Measurements from ENCODE around the gene CCR4. TPM values are rescaled to one million over a fixed set of nuclear protein-coding genes. Genes with fewer than 3 reads are reported as not detected.

The CCR4 gene
- total and polyA plus RNA-seq, 9 of the 15 experiments (the other 6 are each of a cell fraction or from before 2014, with no cell fraction given), result 0.04 to 0.47 (median 0.25) TPM; not detected in 1

GRCh38 chr3:32989171-32989570 is 37.7 kb downstream of the CCR4 start:
- H3K9me3 ChIP-seq (replicated peaks; ENCODE audit: control insufficient read depth, insufficient read depth, low read depth, low read length), result no peaks in the 10 kb centered on the region
- no peak overlapping the region for H3K4me3 ChIP-seq
- no peak overlapping the region for H3K9ac ChIP-seq (ENCODE audit: insufficient read depth in 1 of 2, low read depth in 2 of 2, low read length in 2 of 2)
- no peaks in the 10 kb centered on the region for H4K20me1 ChIP-seq (replicated peaks; ENCODE audit: control insufficient read depth, insufficient read depth, low read length)
- H3K4me2 ChIP-seq (ENCODE audit: insufficient read depth, low read length), result no peak overlapping the region
- no peaks in the 10 kb centered on the region for H3K79me2 ChIP-seq (ENCODE audit: control insufficient read depth, insufficient read depth, low read length)
- POLR2A ChIA-PET, result interaction anchor here (0.6 kb wide), 1 partner anchor 10 kb away, joined by 3 read pairs; no protein-coding TSS in a partner anchor
- no peaks in the 10 kb centered on the region for H3K36me3 ChIP-seq (ENCODE audit: control insufficient read depth, insufficient read depth, low read length)
- no peak; the same call in 2 of the 3 replicates for ATAC-seq
- no peaks in the 10 kb centered on the region for H3K4me1 ChIP-seq (replicated peaks in 1 of 2; ENCODE audit: control insufficient read depth in 2 of 2, insufficient read depth in 2 of 2, low read length in 2 of 2)
- intact Hi-C loops (cut with micrococcal nuclease), result no loop called here
- TF ChIP-seq C11orf30 (IDR thresholded peaks at IDR 0.05; ENCODE audit: low read depth), result peak; percentile 16; the same call in 1 of the 2 replicates
- peak; percentile 23; the same call in 1 of the 2 replicates for TF ChIP-seq ZNF316 (IDR thresholded peaks at IDR 0.05)
- no peak for TF ChIP-seq NKRF (IDR thresholded peaks at IDR 0.05; ENCODE audit: borderline replicate concordance)
- H3K27ac ChIP-seq (ENCODE audit: extremely low read depth, low read depth, low read length), result no peak overlapping the region
- no peak for FAIRE-seq
- DNase-seq (ENCODE audit: extremely low read depth in 1 of 4, low spot score in 3 of 4), result no peak
- H2AFZ ChIP-seq (ENCODE audit: low read depth, low read length), result peak overlapping the region; percentile 5; the same call in 1 of the 2 replicates
- CTCF ChIA-PET (ENCODE audit: low intra/inter-chr PET ratio), result no interaction called here
- in situ Hi-C loops (cut with MboI), result no loop called here
- no TSS peak for BruUV-seq (replicated peaks)
- WGBS (ENCODE audit: insufficient coverage, low coverage, missing lambda C conversion rate), result 21% methylated on average over 6 of the region's 6 CpGs
- H3K9me1 ChIP-seq (ENCODE audit: control insufficient read depth, insufficient read depth, low read length), result no peaks in the 10 kb centered on the region
- no peaks in the 10 kb centered on the region for H3K27me3 ChIP-seq (ENCODE audit: control insufficient read depth in 2 of 2, insufficient read depth in 2 of 2, low read length in 2 of 2)

GRCh38 chr3:32990116-32990515 is 38.7 kb downstream of the CCR4 start:
- no peaks in the 10 kb centered on the region for H3K9me3 ChIP-seq (replicated peaks; ENCODE audit: control insufficient read depth, insufficient read depth, low read depth, low read length)
- no peak for FAIRE-seq
- no peak for ATAC-seq
- no peak overlapping the region for H3K27ac ChIP-seq (ENCODE audit: extremely low read depth, low read depth, low read length)
- in situ Hi-C loops (cut with MboI) (no loop called here), intact Hi-C loops (cut with micrococcal nuclease) (no loop called here)
- no peak overlapping the region for H3K4me2 ChIP-seq (ENCODE audit: insufficient read depth, low read length)
- H3K4me3 ChIP-seq, result no peak overlapping the region
- H3K27me3 ChIP-seq (ENCODE audit: control insufficient read depth in 2 of 2, insufficient read depth in 2 of 2, low read length in 2 of 2), result no peaks in the 10 kb centered on the region
- CTCF ChIA-PET (ENCODE audit: low intra/inter-chr PET ratio), result no interaction called here
- TF ChIP-seq ZNF431 (CRISPR knock-in tag; IDR thresholded peaks at IDR 0.05) (no peak), NFIC (IDR thresholded peaks at IDR 0.05) (0 out of 2 replicates have a peak, but pooled peaks have one; percentile 8), MCM3 (IDR thresholded peaks at IDR 0.05) (no peak), ZNF274 (IDR thresholded peaks at IDR 0.05; ENCODE audit: borderline replicate concordance, low read depth, low read length) (no peak), FOS (IDR thresholded peaks at IDR 0.05; ENCODE audit: extremely low read depth, insufficient read length) (no peak)
- POLR2A ChIA-PET, result no interaction called here
- no peaks in the 10 kb centered on the region for H3K4me1 ChIP-seq (replicated peaks in 1 of 2; ENCODE audit: control insufficient read depth in 2 of 2, insufficient read depth in 2 of 2, low read length in 2 of 2)
- no peaks in the 10 kb centered on the region for H4K20me1 ChIP-seq (replicated peaks; ENCODE audit: control insufficient read depth, insufficient read depth, low read length)
- 50% methylated on average over 2 of the region's 2 CpGs for WGBS (ENCODE audit: insufficient coverage, low coverage, missing lambda C conversion rate)
- no peak overlapping the region for H2AFZ ChIP-seq (ENCODE audit: low read depth, low read length)
- DNase-seq (ENCODE audit: extremely low read depth in 1 of 4, low spot score in 3 of 4), result no peak
- no TSS peak for BruUV-seq (replicated peaks)
- no peak overlapping the region for H3K9ac ChIP-seq (ENCODE audit: insufficient read depth in 1 of 2, low read depth in 2 of 2, low read length in 2 of 2)
- no peaks in the 10 kb centered on the region for H3K79me2 ChIP-seq (ENCODE audit: control insufficient read depth, insufficient read depth, low read length)
- no peaks in the 10 kb centered on the region for H3K9me1 ChIP-seq (ENCODE audit: control insufficient read depth, insufficient read depth, low read length)
- H3K36me3 ChIP-seq (ENCODE audit: control insufficient read depth, insufficient read depth, low read length), result no peaks in the 10 kb centered on the region

Data from K562 (cell line).